Superior temporal gyrus (tissue), 1 donor: ENCODE results near the gene HSPA1A.
"Not testable (repeated sequence)": the region's sequence is repeated elsewhere in the genome, so short reads cannot be mapped to it uniquely, and the experiment has no call there.

Experiments
- DNase-seq: peaks from one replicate; pipeline ENCODE4 v3.0.0-alpha.2; 2016; ENCODE audit errors: extremely low spot score

Gene HSPA1A

GRCh38 chr6:31811645-31812044, 3.7 kb upstream of the HSPA1A start:
- DNase-seq, result no peak

GRCh38 chr6:31813465-31813849, 1.9 kb upstream of the HSPA1A start:
- no peak for DNase-seq

- DNase-seq, result peak; percentile 96
Observed at GRCh38 chr6:31814677-31815024, 692 bp upstream of the HSPA1A start.

DNA sequence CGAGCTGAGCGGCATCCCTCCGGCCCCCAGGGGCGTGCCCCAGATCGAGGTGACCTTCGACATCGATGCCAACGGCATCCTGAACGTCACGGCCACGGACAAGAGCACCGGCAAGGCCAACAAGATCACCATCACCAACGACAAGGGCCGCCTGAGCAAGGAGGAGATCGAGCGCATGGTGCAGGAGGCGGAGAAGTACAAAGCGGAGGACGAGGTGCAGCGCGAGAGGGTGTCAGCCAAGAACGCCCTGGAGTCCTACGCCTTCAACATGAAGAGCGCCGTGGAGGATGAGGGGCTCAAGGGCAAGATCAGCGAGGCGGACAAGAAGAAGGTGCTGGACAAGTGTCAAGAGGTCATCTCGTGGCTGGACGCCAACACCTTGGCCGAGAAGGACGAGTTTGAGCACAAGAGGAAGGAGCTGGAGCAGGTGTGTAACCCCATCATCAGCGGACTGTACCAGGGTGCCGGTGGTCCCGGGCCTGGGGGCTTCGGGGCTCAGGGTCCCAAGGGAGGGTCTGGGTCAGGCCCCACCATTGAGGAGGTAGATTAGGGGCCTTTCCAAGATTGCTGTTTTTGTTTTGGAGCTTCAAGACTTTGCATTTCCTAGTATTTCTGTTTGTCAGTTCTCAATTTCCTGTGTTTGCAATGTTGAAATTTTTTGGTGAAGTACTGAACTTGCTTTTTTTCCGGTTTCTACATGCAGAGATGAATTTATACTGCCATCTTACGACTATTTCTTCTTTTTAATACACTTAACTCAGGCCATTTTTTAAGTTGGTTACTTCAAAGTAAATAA, 2.0 kb downstream of the HSPA1A start:
- not testable (repeated sequence) for DNase-seq

GRCh38 chr6:31817929-31818511, 2.7 kb downstream of the HSPA1A start:
- peak; percentile 80 for DNase-seq

GRCh38 chr6:31819871-31820299, 4.5 kb downstream of the HSPA1A start:
- DNase-seq, result peak; percentile 41

GRCh38 chr6:31820399-31820798, 5.1 kb downstream of the HSPA1A start:
- not testable (repeated sequence) for DNase-seq

DNA sequence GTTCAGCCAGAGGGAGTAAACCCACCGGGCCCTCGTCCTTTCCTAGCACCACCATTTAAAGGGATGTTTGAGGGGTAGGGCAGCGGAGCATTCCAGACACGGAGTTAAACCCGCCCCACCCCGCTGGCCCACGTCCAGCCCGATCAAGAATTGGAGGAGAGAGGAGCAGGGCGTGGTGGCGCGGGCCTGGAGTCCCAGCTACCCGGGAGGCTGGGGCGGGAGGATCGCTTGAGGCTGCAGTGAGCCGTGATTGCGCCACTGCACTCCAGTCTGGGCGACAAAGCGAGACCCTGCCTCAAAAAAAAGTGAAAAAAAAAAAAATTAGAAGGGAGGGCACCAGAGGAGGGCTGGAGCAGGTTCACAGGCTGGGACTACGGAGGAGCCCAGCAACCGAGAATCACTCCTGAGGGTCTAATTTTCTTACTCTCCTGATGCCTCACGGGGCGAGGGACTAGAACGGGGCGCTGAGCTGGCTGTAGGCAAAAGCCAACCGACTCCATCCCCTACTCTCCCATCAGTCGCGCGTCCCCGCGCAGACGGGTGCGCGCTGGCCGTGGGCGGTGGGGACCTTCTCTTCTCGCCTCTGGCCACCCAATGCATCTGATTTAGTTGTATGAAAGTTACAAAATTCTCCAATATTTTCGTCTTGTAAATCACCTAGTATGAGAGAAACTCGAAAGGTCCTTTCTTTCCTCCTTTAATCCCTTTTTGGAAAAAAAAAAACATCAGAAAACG, 6.1 kb downstream of the HSPA1A start:
- DNase-seq, result peak; percentile 82

DNA sequence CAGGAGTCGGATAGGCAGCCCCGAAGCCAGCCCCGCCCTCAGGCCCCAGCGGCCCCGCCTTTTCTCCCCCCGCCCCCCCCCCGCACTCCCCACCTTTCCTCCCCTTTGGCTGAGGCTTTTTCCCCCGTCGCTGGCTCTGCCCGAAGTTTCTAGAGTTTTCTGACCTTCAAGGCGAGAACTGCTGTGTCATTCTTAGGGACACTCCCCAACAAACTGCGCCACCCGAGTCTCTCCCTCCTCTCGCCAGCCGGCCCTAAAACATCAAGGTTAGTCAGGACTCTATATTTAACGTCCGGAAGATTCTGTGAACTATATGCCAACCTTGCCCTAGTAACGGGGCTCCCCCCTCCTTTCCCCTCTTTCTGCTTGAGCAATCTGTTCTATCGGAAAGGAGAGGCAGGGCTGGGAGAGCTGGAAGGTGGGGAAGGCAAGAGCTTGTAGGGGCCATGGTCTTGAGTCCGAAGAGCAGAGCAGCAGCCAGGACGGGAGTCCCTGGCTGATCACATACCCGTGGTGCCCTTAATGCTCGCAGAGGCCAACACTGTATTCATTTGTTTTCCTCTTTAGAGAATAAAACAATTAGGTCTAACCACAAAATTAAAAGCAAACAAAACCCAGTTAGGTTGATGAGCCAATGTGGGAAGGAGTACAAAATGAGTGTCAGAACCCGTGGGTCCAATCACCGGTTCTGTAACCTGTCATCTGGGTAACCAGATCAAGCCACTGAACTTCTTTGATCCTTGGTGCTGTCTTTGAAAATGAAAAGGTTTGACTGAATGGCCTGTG, 6.9 kb downstream of the HSPA1A start:
- peak; percentile 82 for DNase-seq

DNA sequence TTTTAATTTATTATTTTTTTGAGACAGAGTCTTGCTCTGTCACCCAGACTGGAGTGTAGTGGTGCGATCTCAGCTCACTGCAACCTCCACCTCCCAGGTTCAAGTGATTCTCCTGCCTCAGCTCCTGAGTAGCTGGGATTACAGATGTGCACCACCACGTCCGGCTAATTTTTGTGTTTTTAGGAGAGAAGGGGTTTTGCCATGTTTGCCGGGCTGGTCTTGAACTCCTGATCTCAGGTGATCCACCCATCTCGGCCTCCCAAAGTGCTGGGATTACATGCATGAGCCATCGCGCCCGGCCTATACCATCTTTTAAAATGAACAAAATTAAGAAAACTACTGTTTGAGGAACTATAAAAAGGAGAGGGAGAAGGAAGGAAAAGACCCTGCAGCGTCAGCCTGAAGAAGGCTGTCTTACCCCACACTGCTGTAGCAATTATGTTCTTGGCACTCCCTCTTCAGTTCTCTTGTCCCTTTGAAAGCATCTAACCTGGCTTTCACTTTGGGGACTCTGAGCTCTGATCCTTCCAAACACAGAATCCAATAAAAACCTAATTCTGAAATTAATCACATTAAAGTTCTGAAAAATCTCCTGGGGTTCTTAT, 8.4 kb downstream of the HSPA1A start:
- DNase-seq, result not testable (repeated sequence)

GRCh38 chr6:31825553-31825952, 10.2 kb downstream of the HSPA1A start:
- DNase-seq, result no peak

DNA sequence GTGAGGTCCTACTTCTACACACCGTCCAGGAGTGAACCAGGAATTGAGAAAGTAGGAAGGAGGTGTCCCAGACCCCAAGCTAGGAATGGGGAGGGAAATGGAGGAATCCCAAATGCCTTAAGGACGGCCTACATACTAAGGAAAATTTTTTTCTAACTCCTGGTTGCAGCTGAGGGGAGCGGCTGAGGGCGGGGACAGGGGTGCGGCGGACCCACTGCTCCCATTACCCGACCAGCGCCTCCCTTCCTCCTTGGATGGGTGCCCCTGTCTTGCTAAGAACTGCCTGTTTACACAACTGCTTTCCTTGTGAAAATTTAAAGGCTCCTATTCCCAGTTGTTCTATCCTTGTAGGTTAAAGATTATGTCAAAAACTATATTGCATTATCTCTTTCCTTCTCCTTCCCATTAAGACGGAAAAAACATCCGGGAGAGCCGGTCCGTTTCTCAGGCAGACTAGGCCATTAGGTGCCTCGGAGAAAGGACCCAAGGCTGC, 11.5 kb downstream of the HSPA1A start:
- DNase-seq, result no peak

- DNase-seq, result peak; percentile 99
Observed at GRCh38 chr6:31827286-31828079, 12.1 kb downstream of the HSPA1A start, which contains the start of gene HSPA1B. Gene HSPA1B (plus strand): TSS chr6:31827738. CDS start chr6:31827951, 213 bp downstream.

GRCh38 chr6:31829633-31830283, 14.4 kb downstream of the HSPA1A start:
- DNase-seq, result peak; percentile 92

DNA sequence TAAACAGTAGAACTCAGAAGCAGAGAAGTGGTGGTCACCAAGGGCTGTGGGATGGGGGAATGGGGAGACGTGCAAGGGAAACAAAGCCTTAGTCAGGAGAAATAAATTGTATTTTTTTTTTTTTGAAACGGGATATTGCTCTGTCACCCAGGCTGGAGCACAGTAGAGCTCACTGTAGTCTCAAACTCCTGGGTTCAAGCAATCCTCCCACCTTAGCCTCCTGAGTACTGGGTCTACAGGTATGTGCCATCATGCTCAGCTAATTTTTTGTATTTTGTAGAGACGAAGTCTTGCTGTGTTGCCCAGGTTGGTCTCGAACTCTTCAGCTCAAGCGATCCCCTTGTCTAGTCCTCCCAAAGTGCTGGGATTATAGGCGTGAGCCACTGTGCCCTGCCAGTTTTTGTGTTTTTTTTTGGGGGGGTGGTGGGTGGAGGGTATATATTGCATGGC, 15.6 kb downstream of the HSPA1A start:
- no peak for DNase-seq

DNA sequence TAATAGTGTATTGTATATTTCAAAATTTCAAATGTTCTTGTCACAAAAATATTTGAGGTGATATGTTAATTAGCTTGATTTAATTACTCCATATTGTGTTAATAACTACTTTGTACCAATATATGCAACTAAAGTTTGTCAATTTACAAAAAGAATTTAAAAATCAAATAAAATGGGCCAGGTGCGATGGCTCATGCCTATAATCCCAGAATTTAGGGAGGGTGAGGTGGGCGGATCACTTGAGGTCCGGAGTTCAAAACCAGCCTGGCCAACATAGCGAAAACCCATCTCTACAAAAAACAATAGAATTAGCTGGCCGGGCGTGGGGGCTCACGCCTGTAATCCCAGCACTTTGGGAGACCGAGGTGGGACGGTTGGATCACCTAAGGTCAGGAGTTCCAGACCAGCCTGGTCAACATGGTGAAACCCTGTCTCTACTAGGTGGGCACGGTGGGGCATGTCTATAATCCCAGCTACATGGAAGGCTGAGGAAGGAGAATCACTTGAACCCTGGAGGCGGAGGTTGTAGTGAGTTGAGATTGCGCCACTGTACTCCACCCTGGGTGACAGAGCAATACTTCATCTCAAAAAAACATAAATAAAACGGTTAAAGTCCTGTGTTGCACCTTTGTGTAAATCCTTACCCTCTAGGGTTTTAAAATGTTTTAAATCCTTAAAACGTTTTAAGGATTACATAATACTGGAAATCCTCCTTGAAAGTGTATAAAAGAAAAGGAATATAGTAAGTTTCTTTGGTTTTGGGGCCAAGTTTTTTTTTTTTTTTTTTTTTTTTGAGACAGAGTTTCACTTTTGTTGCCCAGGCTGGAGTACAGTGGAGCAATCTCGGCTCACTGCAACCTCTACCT, 16.2 kb downstream of the HSPA1A start:
- no peak for DNase-seq

GRCh38 chr6:31834367-31835250, 19.3 kb downstream of the HSPA1A start:
- peak; percentile 92 for DNase-seq

GRCh38 chr6:31836047-31836473, 20.7 kb downstream of the HSPA1A start:
- no peak for DNase-seq
